ENCODE results near the gene MMEL1. TPM values are rescaled to one million over a fixed set of nuclear protein-coding genes. Genes with fewer than 3 reads are reported as not detected.

Gene MMEL1
- total and polyA plus RNA-seq, 2 of the 13 experiments (the other 11 are each of a cell fraction or from before 2014, with no cell fraction given) = 0.48 TPM; not detected in 1

DNA sequence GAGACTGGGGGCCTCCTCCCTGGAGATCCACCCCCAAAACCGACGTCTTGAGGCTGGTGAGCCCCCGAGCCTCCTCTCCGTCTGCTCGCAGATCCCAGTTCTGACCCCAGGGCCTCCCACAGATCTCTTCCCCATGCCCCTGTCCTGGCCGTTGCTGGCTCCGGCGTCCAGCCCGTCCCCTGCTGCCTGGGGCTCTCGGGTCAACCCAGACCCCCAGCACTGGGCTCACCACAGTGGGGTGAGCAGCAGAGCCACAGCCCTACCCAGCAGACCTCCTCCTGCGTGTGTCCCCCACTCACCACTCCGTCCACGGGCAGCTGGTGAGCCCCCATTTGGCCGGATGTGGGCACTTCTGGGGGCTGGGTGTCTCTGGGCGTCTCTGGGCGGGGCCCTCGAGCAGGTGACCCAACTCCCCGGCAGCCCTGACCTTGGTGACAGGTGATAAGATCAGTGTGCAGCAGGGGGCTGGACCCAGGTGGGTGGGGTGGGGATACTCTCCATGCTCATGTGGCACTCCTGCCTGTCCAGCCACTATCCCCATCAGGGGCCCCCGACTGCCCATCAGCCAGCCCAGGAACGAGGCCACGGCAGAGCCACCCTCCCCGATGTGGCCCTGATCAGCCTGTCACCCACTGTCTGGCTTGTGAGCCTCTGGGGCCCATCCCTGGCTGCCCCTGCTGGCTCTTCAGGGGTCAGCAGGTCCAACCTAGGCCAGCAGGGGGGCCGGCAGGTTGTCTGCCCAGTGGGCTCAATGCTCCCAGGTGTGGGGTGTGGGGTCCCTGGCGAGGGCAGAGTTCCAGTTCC lies 75.9 kb downstream of the MMEL1 start (continued):
- TF ChIP-seq, protein P1, sequence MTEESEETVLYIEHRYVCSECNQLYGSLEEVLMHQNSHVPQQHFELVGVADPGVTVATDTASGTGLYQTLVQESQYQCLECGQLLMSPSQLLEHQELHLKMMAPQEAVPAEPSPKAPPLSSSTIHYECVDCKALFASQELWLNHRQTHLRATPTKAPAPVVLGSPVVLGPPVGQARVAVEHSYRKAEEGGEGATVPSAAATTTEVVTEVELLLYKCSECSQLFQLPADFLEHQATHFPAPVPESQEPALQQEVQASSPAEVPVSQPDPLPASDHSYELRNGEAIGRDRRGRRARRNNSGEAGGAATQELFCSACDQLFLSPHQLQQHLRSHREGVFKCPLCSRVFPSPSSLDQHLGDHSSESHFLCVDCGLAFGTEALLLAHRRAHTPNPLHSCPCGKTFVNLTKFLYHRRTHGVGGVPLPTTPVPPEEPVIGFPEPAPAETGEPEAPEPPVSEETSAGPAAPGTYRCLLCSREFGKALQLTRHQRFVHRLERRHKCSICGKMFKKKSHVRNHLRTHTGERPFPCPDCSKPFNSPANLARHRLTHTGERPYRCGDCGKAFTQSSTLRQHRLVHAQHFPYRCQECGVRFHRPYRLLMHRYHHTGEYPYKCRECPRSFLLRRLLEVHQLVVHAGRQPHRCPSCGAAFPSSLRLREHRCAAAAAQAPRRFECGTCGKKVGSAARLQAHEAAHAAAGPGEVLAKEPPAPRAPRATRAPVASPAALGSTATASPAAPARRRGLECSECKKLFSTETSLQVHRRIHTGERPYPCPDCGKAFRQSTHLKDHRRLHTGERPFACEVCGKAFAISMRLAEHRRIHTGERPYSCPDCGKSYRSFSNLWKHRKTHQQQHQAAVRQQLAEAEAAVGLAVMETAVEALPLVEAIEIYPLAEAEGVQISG (CRISPR knock-in tag; IDR thresholded peaks at IDR 0.05) = no peak; the same call in 1 of the 2 replicates
- no peak for TF ChIP-seq HMG20B (CRISPR knock-in tag; conservative IDR thresholded peaks at IDR 0.05)
- TF ChIP-seq, protein P2, sequence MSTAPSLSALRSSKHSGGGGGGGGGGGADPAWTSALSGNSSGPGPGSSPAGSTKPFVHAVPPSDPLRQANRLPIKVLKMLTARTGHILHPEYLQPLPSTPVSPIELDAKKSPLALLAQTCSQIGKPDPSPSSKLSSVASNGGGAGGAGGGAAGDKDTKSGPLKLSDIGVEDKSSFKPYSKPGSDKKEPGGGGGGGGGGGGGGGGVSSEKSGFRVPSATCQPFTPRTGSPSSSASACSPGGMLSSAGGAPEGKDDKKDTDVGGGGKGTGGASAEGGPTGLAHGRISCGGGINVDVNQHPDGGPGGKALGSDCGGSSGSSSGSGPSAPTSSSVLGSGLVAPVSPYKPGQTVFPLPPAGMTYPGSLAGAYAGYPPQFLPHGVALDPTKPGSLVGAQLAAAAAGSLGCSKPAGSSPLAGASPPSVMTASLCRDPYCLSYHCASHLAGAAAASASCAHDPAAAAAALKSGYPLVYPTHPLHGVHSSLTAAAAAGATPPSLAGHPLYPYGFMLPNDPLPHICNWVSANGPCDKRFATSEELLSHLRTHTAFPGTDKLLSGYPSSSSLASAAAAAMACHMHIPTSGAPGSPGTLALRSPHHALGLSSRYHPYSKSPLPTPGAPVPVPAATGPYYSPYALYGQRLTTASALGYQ (CRISPR knock-in tag; IDR thresholded peaks at IDR 0.05) = no peak
- TF ChIP-seq ZNF24 (IDR thresholded peaks at IDR 0.05) = no peak
- TF ChIP-seq ZNF614 (CRISPR knock-in tag; IDR thresholded peaks at IDR 0.05; ENCODE audit: borderline replicate concordance) = no peak
- TF ChIP-seq, protein P3, sequence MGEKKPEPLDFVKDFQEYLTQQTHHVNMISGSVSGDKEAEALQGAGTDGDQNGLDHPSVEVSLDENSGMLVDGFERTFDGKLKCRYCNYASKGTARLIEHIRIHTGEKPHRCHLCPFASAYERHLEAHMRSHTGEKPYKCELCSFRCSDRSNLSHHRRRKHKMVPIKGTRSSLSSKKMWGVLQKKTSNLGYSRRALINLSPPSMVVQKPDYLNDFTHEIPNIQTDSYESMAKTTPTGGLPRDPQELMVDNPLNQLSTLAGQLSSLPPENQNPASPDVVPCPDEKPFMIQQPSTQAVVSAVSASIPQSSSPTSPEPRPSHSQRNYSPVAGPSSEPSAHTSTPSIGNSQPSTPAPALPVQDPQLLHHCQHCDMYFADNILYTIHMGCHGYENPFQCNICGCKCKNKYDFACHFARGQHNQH (CRISPR knock-in tag; IDR thresholded peaks at IDR 0.05) = no peak
- no peak for TF ChIP-seq CENPX (CRISPR knock-in tag; IDR thresholded peaks at IDR 0.05)
- no peak for TF ChIP-seq SALL2 (CRISPR knock-in tag; IDR thresholded peaks at IDR 0.05)
- TF ChIP-seq KDM4B (CRISPR knock-in tag; IDR thresholded peaks at IDR 0.05) = no peak
- no peak for TF ChIP-seq POGK (CRISPR knock-in tag; conservative IDR thresholded peaks at IDR 0.05)
- peak; percentile 42 for TF ChIP-seq PAXIP1 (CRISPR knock-in tag; conservative IDR thresholded peaks at IDR 0.05)
- no peak for TF ChIP-seq ZNF234 (CRISPR knock-in tag; conservative IDR thresholded peaks at IDR 0.05)
- TF ChIP-seq DR1 (CRISPR knock-in tag; IDR thresholded peaks at IDR 0.05) = no peak
- TF ChIP-seq, protein P4, sequence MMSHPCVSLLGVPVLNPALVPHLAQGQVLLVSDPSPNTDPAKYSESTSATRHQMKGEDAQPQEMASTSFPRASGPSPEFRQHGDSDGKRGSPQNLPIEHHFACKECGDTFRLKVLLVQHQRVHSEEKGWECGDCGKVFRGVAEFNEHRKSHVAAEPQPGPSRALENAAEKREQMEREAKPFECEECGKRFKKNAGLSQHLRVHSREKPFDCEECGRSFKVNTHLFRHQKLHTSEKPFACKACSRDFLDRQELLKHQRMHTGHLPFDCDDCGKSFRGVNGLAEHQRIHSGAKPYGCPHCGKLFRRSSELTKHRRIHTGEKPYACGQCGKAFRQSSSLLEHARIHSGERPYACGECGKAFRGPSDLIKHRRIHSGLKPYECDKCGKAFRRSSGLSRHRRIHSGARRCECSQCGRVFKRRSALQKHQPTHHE (CRISPR knock-in tag; IDR thresholded peaks at IDR 0.05; ENCODE audit: borderline replicate concordance) = no peak
- TF ChIP-seq ZFP37 (CRISPR knock-in tag; IDR thresholded peaks at IDR 0.05; ENCODE audit: borderline replicate concordance) = 0 out of 2 replicates have a peak, but pooled peaks have one; percentile 7

Measured in HepG2 (cell line).